ENCODE results near the gene CES2.

The CES2 gene

GRCh38 chr16:66918803-66919568 is 16.3 kb upstream of the CES2 start, which contains the start of gene CDH16:
Gene CDH16, minus strand, starts transcription at chr16:66918885. Its CDS starts 820 bp downstream, at chr16:66918065.
- DNase-seq = no peak

- DNase-seq = no peak
Observed at GRCh38 chr16:66919569-66920298, 15.6 kb upstream of the CES2 start.

- no peak for DNase-seq
Observed at GRCh38 chr16:66920299-66920590, 15.1 kb upstream of the CES2 start.

GRCh38 chr16:66920924-66921680 is 14.2 kb upstream of the CES2 start:
- no peak for DNase-seq

- no peak for DNase-seq
Observed at GRCh38 chr16:66921729-66922450, 13.4 kb upstream of the CES2 start.

- no peak for DNase-seq
Observed at GRCh38 chr16:66923247-66923731, 12.0 kb upstream of the CES2 start.

GRCh38 chr16:66923866-66924265 is 11.4 kb upstream of the CES2 start:
- no peak for DNase-seq

- DNase-seq = peak; percentile 16
Observed at GRCh38 chr16:66924527-66925321, 10.6 kb upstream of the CES2 start.

- peak; percentile 41 for DNase-seq
Observed at GRCh38 chr16:66925322-66925840, 9.9 kb upstream of the CES2 start, which contains the start of gene RRAD. Gene RRAD, minus strand, starts transcription at chr16:66925535. Its CDS starts 356 bp downstream, at chr16:66925179.

GRCh38 chr16:66926171-66926947 is 9.0 kb upstream of the CES2 start:
- DNase-seq = peak; percentile 21

- DNase-seq = peak; percentile 95
Observed at GRCh38 chr16:66926961-66927436, 8.3 kb upstream of the CES2 start.

- peak; percentile 51 for DNase-seq
Observed at GRCh38 chr16:66927918-66928649, 7.2 kb upstream of the CES2 start.

- DNase-seq = peak; percentile 60
Observed at GRCh38 chr16:66928702-66929388, 6.5 kb upstream of the CES2 start.

GRCh38 chr16:66930189-66930588 is 5.1 kb upstream of the CES2 start:
- peak; percentile 59 for DNase-seq

GRCh38 chr16:66931665-66932064 is 3.7 kb upstream of the CES2 start:
- DNase-seq = no peak

GRCh38 chr16:66932076-66932475 is 3.2 kb upstream of the CES2 start:
- no peak for DNase-seq

- DNase-seq = no peak
Observed at GRCh38 chr16:66933776-66934137, 1.6 kb upstream of the CES2 start.

GRCh38 chr16:66934138-66934838 is 1.0 kb upstream of the CES2 start, which contains the start of gene CIAO2B:
Gene CIAO2B, minus strand, starts transcription at chr16:66934402. Its CDS starts 38 bp downstream, at chr16:66934364.
- peak; percentile 82 for DNase-seq

All from EL (cell line).